Mucosa of rectum (tissue), 2 donors: ENCODE data around the gene PALLD.

Experiments used
- H3K27ac ChIP-seq, 2 donors: one replicate each; pipeline ENCODE4 v1.7.0; 2013; ENCODE audit warnings: inconsistent platforms in 2 of 2, low read depth in 2 of 2, low read length in 2 of 2
- H3K27me3 ChIP-seq, 2 donors: one replicate each; pipeline ENCODE4 v1.7.0; 2013; ENCODE audit warnings: low read length in 2 of 2; ENCODE audit not compliant: control insufficient read depth in 2 of 2, insufficient read depth in 2 of 2
- H3K36me3 ChIP-seq, 2 donors: one replicate each; pipeline ENCODE4 v1.7.0; 2013; ENCODE audit warnings: low read length in 2 of 2; ENCODE audit not compliant: control insufficient read depth in 2 of 2, insufficient read depth in 2 of 2
- H3K4me1 ChIP-seq, 2 donors: one replicate each; pipeline ENCODE4 v1.7.0; 2013; ENCODE audit warnings: low read length in 2 of 2, mild to moderate bottlenecking in 1 of 2; ENCODE audit not compliant: control insufficient read depth in 2 of 2, insufficient read depth in 2 of 2
- H3K4me3 ChIP-seq, 2 donors: one replicate each; pipeline ENCODE4 v1.7.0; 2013; ENCODE audit warnings: low read length in 2 of 2
- H3K9ac ChIP-seq, 2 donors: one replicate each; pipeline ENCODE4 v1.7.0; 2013; ENCODE audit warnings: low read length in 2 of 2, low read depth in 1 of 2, mild to moderate bottlenecking in 1 of 2
- H3K9me3 ChIP-seq, 2 donors: one replicate each; pipeline ENCODE4 v1.7.0; 2013; ENCODE audit warnings: low read length in 2 of 2; ENCODE audit not compliant: control insufficient read depth in 2 of 2
- donor health status: healthy.
- donor health status: Normal muscosa, but diverticular disease.

Gene PALLD

GRCh38 chr4:168822481-168822880, 325.6 kb downstream of the PALLD start:
- no peaks in the 10 kb centered on the region for H3K9me3 ChIP-seq
- no peaks in the 10 kb centered on the region for H3K36me3 ChIP-seq
- no peaks in the 10 kb centered on the region for H3K27me3 ChIP-seq
- no peak overlapping the region for H3K9ac ChIP-seq
- H3K4me3 ChIP-seq, result no peak overlapping the region
- H3K27ac ChIP-seq, result no peak overlapping the region
- peaks cover under 1 to 4% of the 10 kb centered on the region in 2 donors for H3K4me1 ChIP-seq

- no peak overlapping the region for H3K4me3 ChIP-seq
- no peak overlapping the region for H3K9ac ChIP-seq
- H3K27me3 ChIP-seq, result no peaks in the 10 kb centered on the region
- H3K9me3 ChIP-seq, result no peaks in the 10 kb centered on the region
- no peaks in the 10 kb centered on the region for H3K4me1 ChIP-seq
- H3K36me3 ChIP-seq, result no peaks in the 10 kb centered on the region
- H3K27ac ChIP-seq, result no peak overlapping the region
These were observed 329.1 kb downstream of the PALLD start for GRCh38 chr4:168825975-168826374.

- Histone ChIP-seq H3K27ac (no peak overlapping the region), H3K36me3 (no peaks in the 10 kb centered on the region), H3K9me3 (no peaks in the 10 kb centered on the region), H3K4me1 (peaks cover 2 to 3% of the 10 kb centered on the region in 2 donors), H3K9ac (no peak overlapping the region), H3K4me3 (no peak overlapping the region), H3K27me3 (no peaks in the 10 kb centered on the region)
These were observed 329.8 kb downstream of the PALLD start for GRCh38 chr4:168826620-168827019.

GRCh38 chr4:168830777-168831512, 334.1 kb downstream of the PALLD start:
- Histone ChIP-seq H3K9ac (peak overlapping the region; percentile 27 to 90), H3K27me3 (no peaks in the 10 kb centered on the region), H3K36me3 (no peaks in the 10 kb centered on the region), H3K27ac (peak overlapping the region; percentile 32 to 82), H3K9me3 (no peaks in the 10 kb centered on the region), H3K4me1 (peaks cover 10 to 11% of the 10 kb centered on the region in 2 donors), H3K4me3 (peak overlapping the region in 1 of 2 donors; percentile 77)

- Histone ChIP-seq H3K4me1 (peaks cover 10 to 11% of the 10 kb centered on the region in 2 donors), H3K27me3 (no peaks in the 10 kb centered on the region), H3K36me3 (no peaks in the 10 kb centered on the region)
These were observed 334.7 kb downstream of the PALLD start for GRCh38 chr4:168831585-168831918.

GRCh38 chr4:168831919-168832762, 335.3 kb downstream of the PALLD start:
- Histone ChIP-seq H3K27ac (peak overlapping the region; percentile 82 to 85), H3K9ac (peak overlapping the region; percentile 63 to 90), H3K36me3 (peaks cover 0 to 4% of the 10 kb centered on the region in 2 donors), H3K4me3 (peak overlapping the region; percentile 77 to 93), H3K27me3 (no peaks in the 10 kb centered on the region), H3K9me3 (no peaks in the 10 kb centered on the region), H3K4me1 (peaks cover 10 to 13% of the 10 kb centered on the region in 2 donors)

More at GRCh38 chr4:168831585-168831918, 334.7 kb downstream of the PALLD start:
- peak overlapping the region; percentile 82 to 85 for H3K27ac ChIP-seq
- peak overlapping the region; percentile 27 to 90 for H3K9ac ChIP-seq
- H3K4me3 ChIP-seq, result peak overlapping the region; percentile 77 to 93
- H3K9me3 ChIP-seq, result no peaks in the 10 kb centered on the region

- Histone ChIP-seq H3K9ac (peak overlapping the region; percentile 63 to 90), H3K36me3 (peaks cover 3 to 4% of the 10 kb centered on the region in 2 donors), H3K4me1 (peaks cover 10 to 13% of the 10 kb centered on the region in 2 donors), H3K27ac (peak overlapping the region; percentile 82 to 85), H3K4me3 (peak overlapping the region; percentile 77 to 93), H3K9me3 (no peaks in the 10 kb centered on the region), H3K27me3 (no peaks in the 10 kb centered on the region)
These were observed 336.1 kb downstream of the PALLD start for GRCh38 chr4:168832763-168833575.

- H3K9ac ChIP-seq, result peak overlapping the region in 1 of 2 donors; percentile 90
- H3K36me3 ChIP-seq, result peaks cover 3 to 4% of the 10 kb centered on the region in 2 donors
- H3K27me3 ChIP-seq, result no peaks in the 10 kb centered on the region
- peak overlapping the region; percentile 82 to 85 for H3K27ac ChIP-seq
- H3K4me3 ChIP-seq, result peak overlapping the region; percentile 77 to 93
- peaks cover 10 to 13% of the 10 kb centered on the region in 2 donors for H3K4me1 ChIP-seq
- H3K9me3 ChIP-seq, result no peaks in the 10 kb centered on the region
These were observed 337.0 kb downstream of the PALLD start for GRCh38 chr4:168833881-168834280.

- Histone ChIP-seq H3K36me3 (peaks cover 3 to 4% of the 10 kb centered on the region in 2 donors), H3K9ac (no peak overlapping the region), H3K27ac (peak overlapping the region in 1 of 2 donors; percentile 1), H3K4me3 (no peak overlapping the region), H3K27me3 (no peaks in the 10 kb centered on the region), H3K4me1 (peaks cover 10 to 15% of the 10 kb centered on the region in 2 donors), H3K9me3 (no peaks in the 10 kb centered on the region)
These were observed 339.1 kb downstream of the PALLD start for GRCh38 chr4:168835880-168836454.
